CD14-positive monocyte (primary cell): ENCODE results near the gene ADAMTS9. TPM values are rescaled to one million over a fixed set of nuclear protein-coding genes. Genes with fewer than 3 reads are reported as not detected.

Experiments
- DNase-seq, 3 donors: peaks; one replicate each; pipeline ENCODE4 v3.0.0-alpha.2; 2011 to 2022
- H2AFZ ChIP-seq: 2 replicates; pipeline ENCODE4 v1.6.0; 2012; ENCODE audit warnings: mild to moderate bottlenecking, low read depth, low read length, inconsistent platforms; ENCODE audit not compliant: insufficient read depth, poor library complexity, severe bottlenecking
- H3K27ac ChIP-seq, 2 donors: 1 replicate in 1 of 2; 2 replicates in 1 of 2; pipeline ENCODE4 v1.5.1; 2012 to 2013; ENCODE audit warnings: low read length in 2 of 2, control low read depth in 1 of 2, inconsistent platforms in 1 of 2, low read depth in 1 of 2, mild to moderate bottlenecking in 1 of 2
- H3K27me3 ChIP-seq, 2 donors: one replicate each; pipeline versions ENCODE4 v1.6.0 to v1.6.1; 2011 to 2013; ENCODE audit warnings: low read length in 2 of 2; ENCODE audit not compliant: control insufficient read depth in 2 of 2, insufficient read depth in 2 of 2
- H3K36me3 ChIP-seq, 2 donors: replicated peaks in 1 of 2; 1 replicate in 1 of 2; 2 replicates in 1 of 2; pipeline versions ENCODE4 v1.5.1 to v1.6.1; 2012 to 2013; ENCODE audit warnings: low read length in 2 of 2, control low read depth in 1 of 2, inconsistent platforms in 1 of 2, mild to moderate bottlenecking in 1 of 2; ENCODE audit not compliant: insufficient read depth in 2 of 2, control insufficient read depth in 1 of 2
- H3K4me1 ChIP-seq, 2 donors: 1 replicate in 1 of 2; 2 replicates in 1 of 2; pipeline versions ENCODE4 v1.5.1 to v1.6.1; 2012 to 2013; ENCODE audit warnings: low read length in 2 of 2, control low read depth in 1 of 2, inconsistent platforms in 1 of 2, mild to moderate bottlenecking in 1 of 2, moderate library complexity in 1 of 2; ENCODE audit not compliant: insufficient read depth in 2 of 2, control insufficient read depth in 1 of 2
- H3K4me2 ChIP-seq: replicated peaks from 2 replicates; pipeline ENCODE3; 2012; ENCODE audit warnings: low read length, moderate library complexity, mild to moderate bottlenecking; ENCODE audit not compliant: poor library complexity, severe bottlenecking; ENCODE audit errors: extremely low read depth
- H3K4me3 ChIP-seq, 3 experiments: fragments of 200-600 bp in 1 of 3; sonication (generic) in 1 of 3; replicated peaks in 1 of 3; 1 replicate in 2 of 3; 2 replicates in 1 of 3; pipeline ENCODE4 v1.5.1; 2011 to 2013; ENCODE audit warnings: low read length in 3 of 3, mild to moderate bottlenecking in 3 of 3, control low read depth in 2 of 3, low read depth in 2 of 3, inconsistent platforms in 1 of 3, moderate library complexity in 1 of 3
- H3K79me2 ChIP-seq: 2 replicates; pipeline ENCODE4 v1.6.0; 2012; ENCODE audit warnings: mild to moderate bottlenecking, control low read depth, inconsistent platforms, low read length, moderate library complexity; ENCODE audit not compliant: insufficient read depth
- H3K9ac ChIP-seq: 2 replicates; pipeline ENCODE4 v1.6.0; 2017; ENCODE audit warnings: low read length, mild to moderate bottlenecking; ENCODE audit not compliant: insufficient read depth, poor library complexity, severe bottlenecking
- H3K9me3 ChIP-seq, 2 donors: replicated peaks in 1 of 2; 1 replicate in 1 of 2; 2 replicates in 1 of 2; pipeline versions ENCODE4 v1.5.1 to v1.6.1; 2012 to 2013; ENCODE audit warnings: low read length in 2 of 2, control low read depth in 1 of 2; ENCODE audit not compliant: control insufficient read depth in 1 of 2, insufficient read depth in 1 of 2
- H4K20me1 ChIP-seq: 2 replicates; pipeline ENCODE4 v1.6.0; 2012; ENCODE audit warnings: mild to moderate bottlenecking, low read length, control low read depth, moderate library complexity; ENCODE audit not compliant: insufficient read depth
- H3K27ac Mint-ChIP-seq, 7 donors: one replicate each; pipeline ENCODE4 v1.8.0; 2020; ENCODE audit warnings: mild to moderate bottlenecking in 7 of 7, mixed read lengths in 7 of 7, moderate library complexity in 6 of 7, inconsistent platforms in 2 of 7
- H3K27me3 Mint-ChIP-seq, 3 donors: one replicate each; pipeline ENCODE4 v1.8.0; 2021 to 2022; ENCODE audit warnings: low read depth in 3 of 3, mild to moderate bottlenecking in 3 of 3, mixed read lengths in 3 of 3, moderate library complexity in 3 of 3, inconsistent platforms in 1 of 3
- H3K36me3 Mint-ChIP-seq, 2 donors: one replicate each; pipeline ENCODE4 v1.8.0; 2020; ENCODE audit warnings: mixed read lengths in 2 of 2, inconsistent platforms in 1 of 2, mild to moderate bottlenecking in 1 of 2
- H3K4me1 Mint-ChIP-seq: one replicate; pipeline ENCODE4 v1.8.0; 2020; ENCODE audit warnings: mild to moderate bottlenecking, mixed read lengths
- H3K4me3 Mint-ChIP-seq, 2 donors: one replicate each; pipeline ENCODE4 v1.8.0; 2020; ENCODE audit warnings: mild to moderate bottlenecking in 2 of 2, mixed read lengths in 2 of 2, moderate library complexity in 1 of 2
- H3K9me3 Mint-ChIP-seq, 7 donors: one replicate each; pipeline ENCODE4 v1.8.0; 2020 to 2022; ENCODE audit warnings: mixed read lengths in 7 of 7, mild to moderate bottlenecking in 6 of 7, moderate library complexity in 6 of 7, inconsistent platforms in 2 of 7
- CTCF ChIP-seq: fragments of 200-600 bp; IDR thresholded peaks from one replicate; pipeline ENCODE4 v1.8.0; 2022; ENCODE audit warnings: antibody characterized with exemption, mild to moderate bottlenecking
- WGBS: methylation state at CpG from one replicate; pipeline ENCODE4 v1.1.5; 2013; ENCODE audit warnings: missing lambda C conversion rate; ENCODE audit not compliant: insufficient coverage; 5-methylcytosine and 5-hydroxymethylcytosine counted together
- intact Hi-C, 2 donors: fragments of 100-400 bp; cut with micrococcal nuclease; formaldehyde crosslinking; loops; one replicate each; pipeline versions ENCODE4 v1.15.0 to v1.15.1; 2023
- polyA plus RNA-seq, 3 donors: library from polyadenylated mRNA; depleted of rRNA in 1 of 3; unstranded in 2 of 3; stranded (reverse) in 1 of 3; fragments of 300-500 nt in 2 of 3; fragments of >200 nt in 1 of 3; fragmentation: Illumina TruSeq in 2 of 3; gene quantifications; 1 replicate in 2 of 3; 2 replicates in 1 of 3; pipeline ENCODE4 v1.2.3, GENCODE V29; 2012 to 2021

Gene ADAMTS9
- polyA plus RNA-seq, 3 donors = not detected

DNA sequence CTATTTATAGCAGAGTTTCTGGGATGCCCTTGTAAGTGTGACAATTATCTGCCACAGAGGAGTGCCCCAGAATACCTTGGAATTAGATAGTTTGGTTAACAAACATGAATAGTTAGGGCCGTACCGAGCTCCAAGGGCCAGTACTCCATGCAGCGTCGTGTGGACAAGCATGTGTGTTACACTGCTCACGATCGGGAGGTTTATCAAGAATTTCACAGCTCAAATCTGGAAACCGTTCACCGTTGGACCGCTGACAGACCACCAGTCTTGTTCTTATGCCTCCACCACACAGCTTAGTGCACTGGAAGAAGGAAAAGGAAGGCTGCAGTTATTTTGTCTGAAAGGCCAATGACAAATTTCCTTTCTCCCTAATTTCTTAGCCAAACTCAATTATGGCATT is 93.7 kb downstream of the ADAMTS9 start:
- TF ChIP-seq CTCF = no peak
- H3K9ac ChIP-seq = no peak overlapping the region
- H3K4me3 Mint-ChIP-seq = no peak overlapping the region
- H3K27me3 Mint-ChIP-seq = no peaks in the 10 kb centered on the region
- H3K36me3 ChIP-seq = no peaks in the 10 kb centered on the region
- intact Hi-C loops = no loop called here
- H3K36me3 Mint-ChIP-seq = no peaks in the 10 kb centered on the region
- no peaks in the 10 kb centered on the region for H4K20me1 ChIP-seq
- no peak overlapping the region for H3K27ac Mint-ChIP-seq
- no peaks in the 10 kb centered on the region for H3K9me3 ChIP-seq
- no peaks in the 10 kb centered on the region for H3K4me1 Mint-ChIP-seq
- H3K4me3 ChIP-seq = no peak overlapping the region
- no peaks in the 10 kb centered on the region for H3K4me1 ChIP-seq
- DNase-seq = no peak
- no peaks in the 10 kb centered on the region for H3K79me2 ChIP-seq
- no peak overlapping the region for H3K27ac ChIP-seq
- WGBS = no CpG with 5 or more reads among the region's 9 CpGs
- H3K27me3 ChIP-seq = no peaks in the 10 kb centered on the region
- no peak overlapping the region for H2AFZ ChIP-seq
- H3K9me3 Mint-ChIP-seq = peaks cover 0 to 13% (median 2%) of the 10 kb centered on the region in 7 donors
- H3K4me2 ChIP-seq = no peak overlapping the region

- H3K79me2 ChIP-seq = no peaks in the 10 kb centered on the region
- WGBS = 96% methylated on average over 3 of the region's 3 CpGs
- no peak for TF ChIP-seq CTCF
- Mint-ChIP-seq H3K9me3 (peaks cover 0 to 13% (median 2%) of the 10 kb centered on the region in 7 donors), H3K27ac (no peak overlapping the region), H3K27me3 (no peaks in the 10 kb centered on the region), H3K36me3 (no peaks in the 10 kb centered on the region), H3K4me1 (no peaks in the 10 kb centered on the region), H3K4me3 (no peak overlapping the region)
- intact Hi-C loops = no loop called here
- H3K27me3 ChIP-seq = no peaks in the 10 kb centered on the region
- no peak overlapping the region for H3K27ac ChIP-seq
- H3K4me1 ChIP-seq = no peaks in the 10 kb centered on the region
- no peaks in the 10 kb centered on the region for H3K36me3 ChIP-seq
- no peaks in the 10 kb centered on the region for H4K20me1 ChIP-seq
- no peaks in the 10 kb centered on the region for H3K9me3 ChIP-seq
- no peak overlapping the region for H2AFZ ChIP-seq
- H3K4me2 ChIP-seq = no peak overlapping the region
- H3K9ac ChIP-seq = no peak overlapping the region
- DNase-seq = no peak
- H3K4me3 ChIP-seq = no peak overlapping the region
These were observed 94.5 kb downstream of the ADAMTS9 start for GRCh38 chr3:64593350-64593749.
